Pancreas (tissue), 10 donors: ENCODE results near the gene ACOT9. TPM values are rescaled to one million over a fixed set of nuclear protein-coding genes. Genes with fewer than 3 reads are reported as not detected.
"Not testable (repeated sequence)": the region's sequence is repeated elsewhere in the genome, so short reads cannot be mapped to it uniquely, and the experiment has no call there.

Experiments used
- ATAC-seq, 4 donors: fragments of 200-7000 bp; cut with Tn5 transposase; one replicate each; pipeline versions ENCODE4 v1.8.0 to v1.9.1; 2020; ENCODE audit warnings: mild to moderate bottlenecking in 4 of 4, moderate library complexity in 4 of 4
- DNase-seq, 6 donors: peaks; one replicate each; pipeline ENCODE4 v3.0.0-alpha.2; 2020
- FAIRE-seq: peaks from 2 replicates; lab custom pipeline; 2012; peaks lifted over from hg19 to GRCh38; lab: Jason Lieb, UNC
- H3K27ac ChIP-seq, 4 donors: fragments of 200-600 bp; sonication (generic); 1 replicate in 3 of 4; 2 replicates in 1 of 4; pipeline versions ENCODE4 v1.5.0 to v1.8.0; 2020
- H3K27me3 ChIP-seq, 4 donors: fragments of 200-600 bp; one replicate each; pipeline ENCODE4 v1.8.0; 2021
- H3K36me3 ChIP-seq, 3 donors: fragments of 200-600 bp; sonication (generic) in 1 of 3; one replicate each; pipeline versions ENCODE4 v1.5.0 to v1.8.0; 2020 to 2021
- H3K4me1 ChIP-seq, 3 donors: fragments of 200-600 bp; one replicate each; pipeline ENCODE4 v1.8.0; 2021
- H3K4me3 ChIP-seq, 4 donors: fragments of 200-600 bp; sonication (generic) in 2 of 4; one replicate each; pipeline versions ENCODE4 v1.5.0 to v1.8.0; 2020 to 2021
- H3K9me3 ChIP-seq, 4 donors: fragments of 200-600 bp; one replicate each; pipeline ENCODE4 v1.8.0; 2021
- WGBS, 2 donors: extraction: QIAGEN DNeasy Blood & Tissue Kit; methylation state at CpG; one replicate each; pipeline ENCODE4 v1.1.7; 2013; 5-methylcytosine and 5-hydroxymethylcytosine counted together
- intact Hi-C, 3 donors: fragments of 100-400 bp; cut with DNase I; formaldehyde crosslinking; loops; one replicate each; pipeline versions ENCODE4 v1.11.1 to v1.14.2; 2022
- polyA plus RNA-seq, 2 donors: library from polyadenylated mRNA; stranded (reverse); fragments of 200-250 nt; gene quantifications; one replicate each; pipeline ENCODE4 v1.2.3, GENCODE V29; 2013
- total RNA-seq, 6 donors: library from RNA; stranded (reverse); fragmentation: NEBNext Ultra II Directional in 4 of 6; extraction: Animal tissue kit (Norgen Biotek cat#: 25700) in 4 of 6; gene quantifications; one replicate each; pipeline versions ENCODE4 v1.2.1 to v1.2.4, GENCODE V29; 2021 to 2023
- TF ChIP-seq, protein P1 (sequence below), 4 donors: fragments of 200-600 bp; sonication (generic) in 3 of 4; IDR thresholded peaks; one replicate each; pipeline versions ENCODE4 v1.5.0 to v1.8.0; 2021; ENCODE audit warnings: antibody characterized with exemption in 4 of 4
- donor health status: healthy with polysubstance abuse.
- donor health status: DM: no; HTN: no; CAD: no; lungs with moderate emphysema.
- donor health status: DM: no; HTN: no; CAD: no.
- donor health status: control.
- donor health status: control.
- donor health status: Bipolar disorder and iron deficiency.
- donor health status: DM: yes; HTN: yes; CAD: no.
- donor health status: DM: no; HTN: no; CAD: no.
- donor health status: DM: no; HTN: no; CAD: no.
- donor health status: DM: yes; HTN: yes; CAD: no.

ACOT9 gene
- total and polyA plus RNA-seq, 8 donors: 7.0 to 26.8 (median 13.4) TPM

DNA sequence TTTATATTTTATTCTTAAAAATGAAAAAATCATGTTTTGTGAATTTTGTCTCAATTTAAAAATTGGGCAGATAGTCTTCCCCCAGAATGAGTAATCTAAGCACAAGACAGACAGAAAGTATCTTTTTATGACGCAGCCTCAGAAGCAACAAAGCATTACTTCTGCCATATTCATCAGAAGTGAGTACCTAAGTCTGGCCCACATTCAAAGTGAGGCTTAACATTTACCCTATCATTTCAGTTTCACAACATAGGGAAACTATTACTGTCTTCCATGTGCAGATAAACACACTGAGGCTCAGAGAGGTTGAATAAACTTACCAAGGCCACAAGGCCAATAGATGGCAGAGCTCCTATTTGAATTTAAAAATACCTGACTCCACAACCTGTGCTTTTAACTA is 80.2 kb downstream of the ACOT9 start:
- WGBS, 2 donors: 85 to 92% methylated on average over 1 of the region's 1 CpG
- DNase-seq: no peak
- Histone ChIP-seq H3K27ac (no peak overlapping the region), H3K36me3 (no peaks in the 10 kb centered on the region), H3K4me3 (no peak overlapping the region), H3K9me3 (no peaks in the 10 kb centered on the region), H3K4me1 (peaks cover 0 to 3% (median 0%) of the 10 kb centered on the region in 3 donors), H3K27me3 (no peaks in the 10 kb centered on the region)
- no peak for ATAC-seq
- TF ChIP-seq, protein P1, sequence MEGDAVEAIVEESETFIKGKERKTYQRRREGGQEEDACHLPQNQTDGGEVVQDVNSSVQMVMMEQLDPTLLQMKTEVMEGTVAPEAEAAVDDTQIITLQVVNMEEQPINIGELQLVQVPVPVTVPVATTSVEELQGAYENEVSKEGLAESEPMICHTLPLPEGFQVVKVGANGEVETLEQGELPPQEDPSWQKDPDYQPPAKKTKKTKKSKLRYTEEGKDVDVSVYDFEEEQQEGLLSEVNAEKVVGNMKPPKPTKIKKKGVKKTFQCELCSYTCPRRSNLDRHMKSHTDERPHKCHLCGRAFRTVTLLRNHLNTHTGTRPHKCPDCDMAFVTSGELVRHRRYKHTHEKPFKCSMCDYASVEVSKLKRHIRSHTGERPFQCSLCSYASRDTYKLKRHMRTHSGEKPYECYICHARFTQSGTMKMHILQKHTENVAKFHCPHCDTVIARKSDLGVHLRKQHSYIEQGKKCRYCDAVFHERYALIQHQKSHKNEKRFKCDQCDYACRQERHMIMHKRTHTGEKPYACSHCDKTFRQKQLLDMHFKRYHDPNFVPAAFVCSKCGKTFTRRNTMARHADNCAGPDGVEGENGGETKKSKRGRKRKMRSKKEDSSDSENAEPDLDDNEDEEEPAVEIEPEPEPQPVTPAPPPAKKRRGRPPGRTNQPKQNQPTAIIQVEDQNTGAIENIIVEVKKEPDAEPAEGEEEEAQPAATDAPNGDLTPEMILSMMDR (IDR thresholded peaks at IDR 0.05): no peak
- intact Hi-C loops: no loop called here
- FAIRE-seq: no peak

DNA sequence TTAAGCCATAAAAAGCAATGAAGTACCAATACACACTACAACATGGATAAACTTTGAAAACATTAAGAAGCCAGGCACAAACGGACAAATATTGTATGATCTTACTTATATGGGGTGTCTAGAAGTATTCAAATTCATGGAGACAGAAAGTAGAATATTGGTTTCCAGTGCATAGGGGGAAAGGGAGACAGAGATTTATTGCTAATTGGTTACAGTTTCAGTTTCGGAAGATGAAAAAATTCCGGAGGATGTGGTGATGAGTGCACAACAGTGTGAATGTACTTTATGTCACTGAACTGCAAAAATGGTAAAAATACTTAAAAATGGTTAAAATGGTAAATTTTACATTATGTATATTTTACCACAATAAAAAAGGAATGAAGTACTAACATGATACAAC is 80.9 kb downstream of the ACOT9 start:
- ATAC-seq: no peak
- no peaks in the 10 kb centered on the region for H3K9me3 ChIP-seq
- intact Hi-C loops: no loop called here
- FAIRE-seq: no peak
- no peak overlapping the region for H3K27ac ChIP-seq
- TF ChIP-seq, protein P1 (IDR thresholded peaks at IDR 0.05): no peak
- no peaks in the 10 kb centered on the region for H3K27me3 ChIP-seq
- H3K4me3 ChIP-seq: no peak overlapping the region
- DNase-seq: no peak
- WGBS, 2 donors: 75 to 86% methylated on average over 3 of the region's 3 CpGs
- no peaks in the 10 kb centered on the region for H3K36me3 ChIP-seq
- H3K4me1 ChIP-seq: peaks cover 0 to 3% (median 0%) of the 10 kb centered on the region in 3 donors

DNA sequence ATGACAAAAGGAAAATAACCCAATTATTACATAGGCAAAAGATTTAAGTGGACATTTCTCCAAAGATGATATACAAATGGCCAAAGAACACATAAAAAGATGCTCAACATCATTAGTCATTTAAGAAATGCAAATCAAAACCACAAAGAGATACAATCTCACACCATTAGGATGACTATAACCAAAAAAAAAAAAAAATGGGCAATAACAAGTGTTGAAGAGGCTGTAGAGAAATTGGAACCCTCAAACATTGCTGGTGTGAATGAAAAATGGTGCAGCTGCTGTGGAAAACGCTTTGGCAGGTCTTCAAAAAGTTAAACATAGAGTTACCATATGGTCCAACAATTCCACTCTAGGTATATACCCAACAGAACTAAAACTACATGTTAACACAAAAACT is 81.4 kb downstream of the ACOT9 start:
- Histone ChIP-seq H3K4me1 (no peaks in the 10 kb centered on the region), H3K36me3 (no peaks in the 10 kb centered on the region), H3K9me3 (no peaks in the 10 kb centered on the region), H3K27ac (no peak overlapping the region), H3K4me3 (no peak overlapping the region), H3K27me3 (no peaks in the 10 kb centered on the region)
- FAIRE-seq: no peak
- no peak for ATAC-seq
- no peak for DNase-seq
- intact Hi-C loops: no loop called here
- 33 to 50% methylated on average over 1 of the region's 1 CpG for WGBS, 2 donors
- TF ChIP-seq, protein P1 (IDR thresholded peaks at IDR 0.05): no peak

DNA sequence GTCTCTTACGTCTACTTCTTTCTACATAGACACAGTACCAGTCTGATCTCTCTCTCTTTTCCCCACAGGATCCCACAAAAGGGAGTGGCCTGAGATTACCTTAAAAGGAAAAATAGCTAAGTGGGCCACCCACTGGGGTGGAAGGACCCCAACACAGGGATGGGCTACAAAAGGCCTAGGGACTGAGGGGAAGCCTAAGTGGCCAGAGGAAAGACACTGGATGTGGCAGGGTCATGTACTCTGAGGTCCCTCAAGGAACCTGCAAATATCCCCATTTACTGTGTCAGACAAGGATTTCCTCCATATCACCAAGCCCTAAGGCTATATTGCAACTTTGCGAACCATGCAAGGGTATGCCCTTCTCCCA is 82.3 kb downstream of the ACOT9 start:
- no peaks in the 10 kb centered on the region for H3K4me1 ChIP-seq
- intact Hi-C loops: no loop called here
- WGBS, 2 donors: 74 to 91% methylated on average over 2 of the region's 2 CpGs

DNA sequence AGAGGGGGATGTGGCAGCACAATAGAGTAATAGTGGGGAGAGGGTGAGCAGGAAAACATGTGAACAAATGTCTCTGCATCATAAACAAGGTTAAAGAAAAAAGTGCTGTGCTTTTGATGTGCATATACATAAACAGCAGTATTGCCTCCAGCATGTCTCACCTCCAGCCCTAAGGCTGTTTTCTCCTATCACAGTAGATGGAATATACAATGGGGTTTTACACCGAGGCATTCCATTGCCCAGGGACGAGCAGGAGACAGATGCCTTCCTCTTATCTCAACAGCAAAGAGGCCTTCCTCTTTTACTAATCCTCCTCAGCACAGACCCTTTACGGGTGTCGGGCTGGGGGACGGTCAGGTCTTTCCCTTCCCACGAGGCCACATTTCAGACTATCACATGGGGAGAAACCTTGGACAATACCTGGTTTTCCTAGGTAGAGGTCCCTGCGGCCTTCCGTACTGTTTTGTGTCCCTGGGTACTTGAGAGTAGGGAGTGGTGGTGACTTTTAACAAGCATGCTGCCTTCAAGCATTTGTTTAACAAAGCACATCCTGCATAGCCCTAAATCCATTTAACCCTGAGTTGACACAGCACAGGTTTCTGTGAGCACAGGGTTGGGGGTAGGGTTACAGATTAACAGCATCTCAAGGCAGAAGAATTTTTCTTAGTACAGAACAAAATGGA is 82.9 kb downstream of the ACOT9 start:
- H3K9me3 ChIP-seq, H3K36me3 ChIP-seq, H3K27me3 ChIP-seq, intact Hi-C loops, H3K27ac ChIP-seq, FAIRE-seq, H3K4me1 ChIP-seq, ATAC-seq, DNase-seq, H3K4me3 ChIP-seq: not testable (repeated sequence)
- 66 to 84% methylated on average over 6 to 8 of the region's 8 CpGs for WGBS, 2 donors

More for the DNA sequence above, 82.3 kb downstream of the ACOT9 start:
- Histone ChIP-seq H3K4me3 (no peak overlapping the region), H3K36me3 (no peaks in the 10 kb centered on the region), H3K9me3 (no peaks in the 10 kb centered on the region), H3K27me3 (peaks cover 0 to 3% (median 0%) of the 10 kb centered on the region in 4 donors), H3K27ac (no peak overlapping the region)
- ATAC-seq (no peak), FAIRE-seq (no peak), DNase-seq (no peak)
- TF ChIP-seq, protein P1 (IDR thresholded peaks at IDR 0.05): no peak
